Lung (tissue), 12 donors: ENCODE data around the gene CELSR1. TPM values are rescaled to one million over a fixed set of nuclear protein-coding genes. Genes with fewer than 3 reads are reported as not detected.
"Not testable (repeated sequence)": the region's sequence is repeated elsewhere in the genome, so short reads cannot be mapped to it uniquely, and the experiment has no call there.

ENCODE experiments used
- ATAC-seq: fragments of 200-7000 bp; cut with Tn5 transposase; one replicate; pipeline ENCODE4 v1.9.1; 2020; ENCODE audit warnings: moderate number of reproducible peaks; ENCODE audit not compliant: insufficient read depth, low FRiP score
- DNase-seq, 3 donors: peaks; one replicate each; pipeline ENCODE4 v3.0.0-alpha.2; 2013 to 2017
- H3K27ac ChIP-seq, 2 donors: one replicate each; pipeline ENCODE4 v1.5.1; 2013; ENCODE audit warnings: mild to moderate bottlenecking in 2 of 2, moderate library complexity in 2 of 2, control low read depth in 1 of 2, inconsistent platforms in 1 of 2, low read depth in 1 of 2, low read length in 1 of 2
- H3K27me3 ChIP-seq, 3 donors: one replicate each; pipeline ENCODE4 v1.5.1; 2013; ENCODE audit warnings: low read length in 2 of 3; ENCODE audit not compliant: control insufficient read depth in 3 of 3, insufficient read depth in 3 of 3
- H3K36me3 ChIP-seq, 4 donors: one replicate each; pipeline ENCODE4 v1.5.1; 2013; ENCODE audit warnings: low read length in 4 of 4, mild to moderate bottlenecking in 1 of 4, moderate library complexity in 1 of 4; ENCODE audit not compliant: control insufficient read depth in 4 of 4, insufficient read depth in 4 of 4
- H3K4me1 ChIP-seq, 5 donors: one replicate each; pipeline ENCODE4 v1.5.1; 2013; ENCODE audit warnings: low read length in 5 of 5, mild to moderate bottlenecking in 2 of 5, moderate library complexity in 1 of 5; ENCODE audit not compliant: control insufficient read depth in 5 of 5, insufficient read depth in 5 of 5
- H3K4me3 ChIP-seq: one replicate; pipeline ENCODE4 v1.5.1; 2013; ENCODE audit warnings: mild to moderate bottlenecking, control low read depth, moderate library complexity
- H3K9ac ChIP-seq, 2 donors: one replicate each; pipeline ENCODE4 v1.5.1; 2013; ENCODE audit warnings: low read length in 2 of 2, control low read depth in 1 of 2; ENCODE audit not compliant: insufficient read depth in 1 of 2
- H3K9me3 ChIP-seq, 4 donors: one replicate each; pipeline ENCODE4 v1.5.1; 2013; ENCODE audit warnings: low read length in 3 of 4, mild to moderate bottlenecking in 1 of 4, moderate library complexity in 1 of 4; ENCODE audit not compliant: control insufficient read depth in 4 of 4, insufficient read depth in 3 of 4
- CTCF ChIP-seq: IDR thresholded peaks from 2 replicates; pipeline ENCODE4 v1.5.1; 2012; ENCODE audit warnings: mild to moderate bottlenecking; ENCODE audit errors: control extremely low read depth, extremely low read depth
- WGBS, 2 donors: extraction: QIAGEN DNeasy Blood & Tissue Kit; methylation state at CpG; one replicate each; pipeline ENCODE4 v1.1.7; 2013; 5-methylcytosine and 5-hydroxymethylcytosine counted together
- polyA plus RNA-seq, 2 donors: library from polyadenylated mRNA; stranded (reverse); fragments of 200-250 nt; gene quantifications; one replicate each; pipeline ENCODE4 v1.2.1, GENCODE V29; 2013
- total RNA-seq, 2 donors: library from RNA; depleted of rRNA in 1 of 2; stranded (reverse); fragments of >200 nt in 1 of 2; gene quantifications; one replicate each; pipeline ENCODE4 v1.2.1, GENCODE V29; 2014 to 2021
- donor health status: control.
- donor health status: control.
- donor health status: Bipolar disorder and iron deficiency.
- donor health status: healthy.
- donor health status: DM: yes; HTN: yes; CAD: no.

The CELSR1 gene
- total and polyA plus RNA-seq, 4 donors, result 14.0 to 65.9 (median 32.7) TPM

DNA sequence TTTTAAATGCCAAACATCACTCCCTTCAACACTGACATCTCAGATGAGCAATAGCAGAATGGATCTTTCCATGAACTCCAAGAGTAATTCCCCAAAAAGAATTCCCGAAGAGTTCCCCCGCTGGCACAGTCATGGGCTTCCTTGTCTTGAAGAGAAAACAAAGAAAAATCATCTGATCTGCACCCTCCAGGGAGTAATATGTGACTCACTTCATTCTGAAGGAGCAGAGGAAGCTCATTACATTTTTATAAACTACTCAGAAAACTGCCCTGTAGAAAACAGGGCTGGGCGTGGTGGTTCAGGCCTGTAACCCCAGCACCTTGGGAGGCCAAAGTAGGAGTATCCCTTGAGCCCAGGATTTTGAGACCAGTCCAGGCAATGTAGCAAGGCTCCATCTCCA, 35.7 kb downstream of the CELSR1 start:
- 86 to 89% methylated on average over 3 of the region's 3 CpGs for WGBS, 2 donors
- no peak for TF ChIP-seq CTCF
- no peak overlapping the region for H3K4me3 ChIP-seq
- DNase-seq (no peak), ATAC-seq (no peak)
- peaks cover 0 to 10% (median 3%) of the 10 kb centered on the region in 3 donors for H3K27me3 ChIP-seq
- no peaks in the 10 kb centered on the region for H3K36me3 ChIP-seq
- peaks cover 0 to 4% (median 0%) of the 10 kb centered on the region in 5 donors for H3K4me1 ChIP-seq
- H3K9me3 ChIP-seq, result no peaks in the 10 kb centered on the region
- H3K9ac ChIP-seq, result no peak overlapping the region
- H3K27ac ChIP-seq, result no peak overlapping the region

DNA sequence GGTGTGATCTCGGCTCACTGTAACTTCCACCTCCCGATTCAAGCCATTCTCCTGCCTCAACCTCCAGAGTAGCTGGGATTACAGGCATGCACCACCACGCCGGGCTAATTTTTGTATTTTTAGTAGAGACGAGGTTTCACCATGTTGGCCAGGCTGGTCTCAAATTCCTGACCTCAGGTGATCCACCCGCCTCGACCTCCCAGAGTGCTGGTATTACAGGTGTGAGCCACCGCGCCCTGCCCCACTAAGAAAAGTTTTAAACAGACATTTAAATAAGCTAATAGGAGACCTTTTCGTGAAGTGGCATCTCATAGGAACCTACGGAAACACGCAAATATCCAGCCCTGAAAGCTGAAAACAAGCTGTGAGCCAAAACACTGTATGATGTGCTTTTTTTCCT, 36.2 kb downstream of the CELSR1 start:
- not testable (repeated sequence) for H3K27ac ChIP-seq, DNase-seq
- 93 to 96% methylated on average over 12 of the region's 12 CpGs for WGBS, 2 donors

GRCh38 chr22:46500201-46500600, 37.2 kb downstream of the CELSR1 start:
- Histone ChIP-seq H3K27me3 (peaks cover 0 to 10% (median 3%) of the 10 kb centered on the region in 3 donors), H3K4me3 (no peak overlapping the region), H3K36me3 (no peaks in the 10 kb centered on the region), H3K27ac (no peak overlapping the region), H3K9me3 (no peaks in the 10 kb centered on the region), H3K9ac (no peak overlapping the region), H3K4me1 (peaks cover 0 to 4% (median 0%) of the 10 kb centered on the region in 5 donors)
- ATAC-seq (no peak), DNase-seq (no peak)
- 37 to 39% methylated on average over 15 of the region's 15 CpGs for WGBS, 2 donors
- no peak for TF ChIP-seq CTCF

More for the DNA sequence above, 36.2 kb downstream of the CELSR1 start:
- H3K9me3 ChIP-seq, H3K36me3 ChIP-seq, H3K9ac ChIP-seq, ATAC-seq, H3K4me1 ChIP-seq, H3K4me3 ChIP-seq: not testable (repeated sequence)
- peaks cover 0 to 10% (median 3%) of the 10 kb centered on the region in 3 donors for H3K27me3 ChIP-seq

GRCh38 chr22:46499805-46500189, 37.6 kb downstream of the CELSR1 start:
- 43 to 45% methylated on average over 12 of the region's 12 CpGs for WGBS, 2 donors
- no peak for ATAC-seq

More at GRCh38 chr22:46499805-46500189, 37.6 kb downstream of the CELSR1 start:
- no peak overlapping the region for H3K4me3 ChIP-seq
- H3K9me3 ChIP-seq, result peaks cover 0 to 3% (median 0%) of the 10 kb centered on the region in 4 donors
- no peak for DNase-seq
- no peak for TF ChIP-seq CTCF
- no peaks in the 10 kb centered on the region for H3K36me3 ChIP-seq
- no peak overlapping the region for H3K27ac ChIP-seq
- H3K27me3 ChIP-seq, result peaks cover 0 to 10% (median 3%) of the 10 kb centered on the region in 3 donors
- H3K9ac ChIP-seq, result no peak overlapping the region
- H3K4me1 ChIP-seq, result peaks cover 0 to 4% (median 0%) of the 10 kb centered on the region in 5 donors
